Fibroblast of pulmonary artery (primary cell): Measurements from ENCODE around the gene CCDC137.

Source experiments
- DNase-seq: peaks from one replicate; pipeline ENCODE4 v3.0.0-alpha.2; 2010; ENCODE audit warnings: low read depth
- H3K4me3 ChIP-seq: replicated peaks from 2 replicates; pipeline ENCODE4 v1.5.1; 2011; ENCODE audit warnings: low read depth, mild to moderate bottlenecking, control low read depth, low read length, moderate library complexity
- CTCF ChIP-seq: IDR thresholded peaks from 2 replicates; pipeline ENCODE4 v1.5.1; 2011; ENCODE audit warnings: mild to moderate bottlenecking, control low read depth, low read length, inconsistent platforms; ENCODE audit errors: missing control alignments

Gene CCDC137

DNA sequence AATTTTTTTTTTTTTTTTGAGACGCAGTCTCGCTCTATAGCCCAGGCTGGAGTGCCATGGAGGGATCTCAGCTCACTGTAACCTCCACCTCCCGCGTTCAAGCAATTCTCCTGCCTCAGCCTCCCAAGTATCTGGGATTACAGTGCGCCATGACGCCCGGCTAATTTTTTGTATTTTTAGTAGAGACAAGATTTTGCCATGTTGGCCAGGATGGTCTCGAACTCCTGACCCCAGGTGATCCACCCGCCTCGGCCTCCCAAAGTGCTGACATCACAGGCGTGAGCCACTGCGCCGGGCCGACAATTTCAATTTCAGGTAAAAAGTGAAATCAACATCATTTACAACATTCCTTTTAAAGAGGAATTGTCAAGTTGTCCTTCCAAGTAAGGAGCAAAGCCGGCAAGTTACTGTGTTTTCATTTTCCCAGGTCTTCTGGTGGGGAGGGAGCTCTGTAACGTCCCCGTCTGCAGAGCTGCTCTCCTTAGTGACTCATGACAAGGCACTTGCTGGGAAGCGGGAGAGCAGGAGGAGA lies 30.5 kb upstream of the CCDC137 start:
- no peak for TF ChIP-seq CTCF
- peak overlapping the region; percentile 93 for H3K4me3 ChIP-seq
- DNase-seq: no peak

GRCh38 chr17:81636505-81637288 lies 29.8 kb upstream of the CCDC137 start, which contains the start of the genes NPLOC4 and TSPAN10:
NPLOC4 (minus strand) TSS chr17:81637112; CDS start chr17:81636930, 182 bp downstream.
TSPAN10 (plus strand) TSS chr17:81637196; CDS start chr17:81642413, 5,217 bp downstream.
- no peak for TF ChIP-seq CTCF
- peak within 1 kb of the TSS; percentile 93 for H3K4me3 ChIP-seq
- DNase-seq: peak; percentile 88

DNA sequence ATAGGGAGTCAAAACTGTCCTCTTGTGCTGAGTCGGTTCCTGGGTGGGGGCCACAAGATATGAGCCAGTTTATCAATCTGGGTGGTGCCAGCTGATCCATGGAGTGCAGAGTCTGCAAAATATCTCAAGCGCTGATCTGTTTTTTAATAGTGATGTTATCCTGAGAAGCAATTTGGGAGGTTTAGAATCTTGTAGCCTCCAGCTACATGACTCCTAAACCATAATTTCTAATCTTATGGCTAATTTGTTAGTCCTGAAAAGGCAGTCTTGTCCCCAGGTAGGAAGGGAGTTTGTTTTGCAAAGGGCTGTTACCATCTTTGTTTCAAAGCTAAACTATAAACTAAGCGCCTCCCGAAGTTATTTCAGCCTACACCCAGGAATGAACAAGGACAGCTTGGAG lies 27.9 kb upstream of the CCDC137 start:
- DNase-seq: no peak
- TF ChIP-seq CTCF: no peak
- no peak overlapping the region for H3K4me3 ChIP-seq

DNA sequence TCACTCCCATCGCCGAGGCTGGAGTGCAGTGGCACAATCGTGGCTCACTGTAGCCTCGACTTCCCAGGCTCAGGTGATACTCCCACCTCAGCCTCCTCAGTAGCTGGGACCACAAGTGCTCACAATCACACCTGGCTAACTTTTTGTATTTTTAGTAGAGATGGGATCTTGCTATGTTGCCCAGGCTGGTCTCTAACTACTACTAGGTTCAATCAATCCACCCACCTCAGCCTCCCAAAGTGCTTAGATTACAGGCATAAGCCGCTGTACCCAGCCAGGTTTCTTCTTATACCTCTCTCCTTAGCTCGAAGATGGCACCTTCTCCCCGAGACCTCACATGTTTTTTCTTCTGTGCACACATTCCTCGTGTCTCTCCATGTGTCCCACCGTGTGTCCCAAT lies 26.5 kb upstream of the CCDC137 start:
- no peak for TF ChIP-seq CTCF
- DNase-seq: no peak
- no peak overlapping the region for H3K4me3 ChIP-seq

DNA sequence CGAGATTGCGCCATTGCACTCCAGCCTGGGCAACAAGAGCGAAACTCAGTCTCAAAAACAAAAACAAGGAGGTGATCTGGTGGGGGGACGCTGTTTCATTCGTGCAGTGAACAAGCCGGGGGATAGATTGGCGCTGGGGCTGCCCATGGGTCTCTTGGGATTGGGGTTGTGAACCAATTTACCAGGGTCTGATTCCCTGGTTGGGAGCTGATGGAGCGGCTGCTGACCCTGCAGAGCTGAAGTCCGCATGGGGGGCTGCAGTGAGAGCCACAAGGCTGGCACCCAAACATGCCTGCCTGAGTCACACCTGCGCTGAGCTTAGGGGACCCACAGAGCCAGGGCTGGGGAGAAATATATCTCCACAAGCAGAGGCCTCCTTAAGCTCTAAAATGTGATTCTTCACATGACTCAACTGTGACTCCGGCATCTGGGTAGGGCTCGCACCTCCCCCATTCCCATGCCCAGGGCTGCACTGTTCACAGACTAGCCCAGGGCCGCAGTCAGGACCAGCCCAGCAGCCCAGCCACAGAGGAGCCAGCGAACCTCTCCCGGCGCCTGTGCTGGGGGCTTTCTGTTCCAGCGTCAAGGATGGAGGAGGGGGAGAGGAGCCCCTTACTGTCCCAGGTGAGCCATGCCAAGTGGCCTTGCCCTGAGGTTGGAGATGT lies 24.6 kb upstream of the CCDC137 start:
- H3K4me3 ChIP-seq: no peak overlapping the region
- no peak for TF ChIP-seq CTCF
- DNase-seq: peak; percentile 23

DNA sequence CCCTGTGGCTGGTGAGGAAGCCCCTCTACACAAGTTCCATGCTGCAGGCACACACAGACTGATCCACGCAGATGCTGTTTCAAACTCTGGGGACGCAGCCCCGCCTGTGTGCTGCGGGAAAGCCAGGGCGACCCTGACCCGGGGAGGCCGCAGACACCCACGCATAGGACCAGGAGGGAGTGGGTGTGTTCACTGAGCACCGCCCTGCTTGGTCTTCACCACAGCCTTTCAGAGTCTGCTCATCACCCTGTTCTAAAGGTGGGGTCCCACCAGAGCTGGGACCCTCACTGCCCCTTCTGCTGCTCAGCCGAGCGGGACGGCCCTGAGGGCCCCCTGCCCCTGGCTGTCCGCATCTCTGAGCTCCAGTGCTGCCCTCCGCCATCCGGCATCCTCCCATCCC lies 22.0 kb upstream of the CCDC137 start:
- no peak for TF ChIP-seq CTCF
- DNase-seq: no peak
- no peak overlapping the region for H3K4me3 ChIP-seq
